DMS53 (cell line): ENCODE results near the gene RAB11FIP3.
A peak's percentile ranks its signal among the peaks of the same experiment; 100 is the strongest.

ENCODE experiments used
- DNase-seq: peaks from one replicate; lab custom pipeline; 2025; lab: John Stamatoyannopoulos, UW

RAB11FIP3 gene

GRCh38 chr16:567373-568256 is 142.2 kb downstream of the RAB11FIP3 start:
- DNase-seq: no peak

- no peak for DNase-seq
Measured at GRCh38 chr16:568401-569258, 143.2 kb downstream of the RAB11FIP3 start.

GRCh38 chr16:569445-570254 is 144.2 kb downstream of the RAB11FIP3 start, which contains the start of gene PIGQ:
PIGQ (plus strand) TSS chr16:569968; CDS start chr16:574075, 4,107 bp downstream.
- DNase-seq: peak; percentile 76
